GM18511 (cell line): ENCODE measurements around the gene LRP1B.
A peak's percentile ranks its signal among the peaks of the same experiment; 100 is the strongest.
"Not testable (repeated sequence)": the region's sequence is repeated elsewhere in the genome, so short reads cannot be mapped to it uniquely, and the experiment has no call there.

Source experiments
- ATAC-seq: cut with Tn5 transposase; IDR thresholded peaks from one replicate; pipeline ENCODE4 v1.9.1; 2021; ENCODE audit warnings: mild to moderate bottlenecking, moderate library complexity; ENCODE audit not compliant: unreplicated experiment

The LRP1B gene

GRCh38 chr2:140658760-140659692 is 1471.8 kb downstream of the LRP1B start:
- ATAC-seq: no peak

- ATAC-seq: no peak
Measured at GRCh38 chr2:140657657-140658056, 1473.2 kb downstream of the LRP1B start.

- no peak for ATAC-seq
Measured at GRCh38 chr2:140654565-140654964, 1476.3 kb downstream of the LRP1B start.

GRCh38 chr2:140650825-140651224 is 1480.0 kb downstream of the LRP1B start:
- no peak for ATAC-seq

GRCh38 chr2:140650134-140650533 is 1480.7 kb downstream of the LRP1B start:
- ATAC-seq: not testable (repeated sequence)

GRCh38 chr2:140648393-140648792 is 1482.4 kb downstream of the LRP1B start:
- no peak for ATAC-seq

GRCh38 chr2:140643761-140644187 is 1487.0 kb downstream of the LRP1B start:
- ATAC-seq: no peak

GRCh38 chr2:140641163-140641562 is 1489.7 kb downstream of the LRP1B start:
- ATAC-seq: no peak

- peak; percentile 70 for ATAC-seq
Measured at GRCh38 chr2:140639628-140640027, 1491.2 kb downstream of the LRP1B start.

GRCh38 chr2:140630557-140630956 is 1500.3 kb downstream of the LRP1B start:
- ATAC-seq: no peak

- ATAC-seq: no peak
Measured at GRCh38 chr2:140627885-140628284, 1502.9 kb downstream of the LRP1B start.

GRCh38 chr2:140627136-140627535 is 1503.7 kb downstream of the LRP1B start:
- ATAC-seq: no peak

GRCh38 chr2:140624200-140624599 is 1506.6 kb downstream of the LRP1B start:
- ATAC-seq: no peak

GRCh38 chr2:140621583-140622362 is 1509.0 kb downstream of the LRP1B start:
- ATAC-seq: no peak

- ATAC-seq: no peak
Measured at GRCh38 chr2:140604788-140605187, 1526.0 kb downstream of the LRP1B start.

GRCh38 chr2:140604096-140604495 is 1526.7 kb downstream of the LRP1B start:
- ATAC-seq: no peak

GRCh38 chr2:140603416-140603815 is 1527.4 kb downstream of the LRP1B start:
- no peak for ATAC-seq

GRCh38 chr2:140601801-140602200 is 1529.0 kb downstream of the LRP1B start:
- no peak for ATAC-seq

GRCh38 chr2:140601342-140601741 is 1529.5 kb downstream of the LRP1B start:
- ATAC-seq: no peak

- ATAC-seq: no peak
Measured at GRCh38 chr2:140600116-140600515, 1530.7 kb downstream of the LRP1B start.

- ATAC-seq: no peak
Measured at GRCh38 chr2:140597836-140598235, 1533.0 kb downstream of the LRP1B start.

- no peak for ATAC-seq
Measured at GRCh38 chr2:140597205-140597604, 1533.6 kb downstream of the LRP1B start.
